Fibroblast of mammary gland (primary cell): Measurements from ENCODE around the gene SMAD1.

Experiments used
- DNase-seq: peaks from one replicate; pipeline ENCODE4 v3.0.0-alpha.2; 2010; ENCODE audit warnings: low read depth
- H3K4me3 ChIP-seq: 2 replicates; pipeline ENCODE4 v1.5.1; 2011; ENCODE audit warnings: low read depth, mild to moderate bottlenecking, low read length, moderate library complexity; ENCODE audit not compliant: control insufficient read depth
- TF ChIP-seq, protein P1 (sequence below): conservative IDR thresholded peaks from 2 replicates; pipeline ENCODE4 v1.5.1; 2011; ENCODE audit warnings: low read depth, low read length, inconsistent platforms; ENCODE audit not compliant: control insufficient read depth, insufficient read depth

Gene SMAD1

DNA sequence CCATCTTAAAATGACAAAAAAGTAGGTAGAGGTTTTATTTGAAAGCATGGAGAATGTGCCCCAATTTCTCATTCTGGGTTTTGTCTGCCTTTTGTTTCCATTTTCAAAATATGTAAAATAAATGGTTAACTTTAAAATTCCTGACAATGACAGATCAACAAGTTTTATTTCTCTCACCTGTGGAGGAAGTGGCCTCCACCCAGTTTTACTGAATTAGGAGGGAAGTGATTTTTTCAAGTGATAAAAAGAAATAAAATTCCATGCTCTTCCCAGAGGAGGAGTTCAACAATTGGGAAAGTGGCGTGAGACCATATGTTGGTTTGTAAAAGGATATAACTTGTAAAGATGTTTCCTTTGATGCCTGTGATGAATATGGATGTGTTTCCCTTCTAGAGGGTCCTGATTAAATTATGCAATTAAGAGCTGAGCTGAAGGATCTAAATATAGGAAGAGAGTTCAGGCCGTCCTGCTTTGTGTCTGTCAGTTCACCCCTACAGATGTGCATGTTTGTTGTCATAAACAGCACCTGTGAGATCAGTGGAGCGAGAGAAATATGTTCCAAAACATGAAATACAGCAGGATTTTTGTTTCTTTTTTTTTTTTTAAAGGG, 19.5 kb downstream of the SMAD1 start:
- TF ChIP-seq, protein P1, sequence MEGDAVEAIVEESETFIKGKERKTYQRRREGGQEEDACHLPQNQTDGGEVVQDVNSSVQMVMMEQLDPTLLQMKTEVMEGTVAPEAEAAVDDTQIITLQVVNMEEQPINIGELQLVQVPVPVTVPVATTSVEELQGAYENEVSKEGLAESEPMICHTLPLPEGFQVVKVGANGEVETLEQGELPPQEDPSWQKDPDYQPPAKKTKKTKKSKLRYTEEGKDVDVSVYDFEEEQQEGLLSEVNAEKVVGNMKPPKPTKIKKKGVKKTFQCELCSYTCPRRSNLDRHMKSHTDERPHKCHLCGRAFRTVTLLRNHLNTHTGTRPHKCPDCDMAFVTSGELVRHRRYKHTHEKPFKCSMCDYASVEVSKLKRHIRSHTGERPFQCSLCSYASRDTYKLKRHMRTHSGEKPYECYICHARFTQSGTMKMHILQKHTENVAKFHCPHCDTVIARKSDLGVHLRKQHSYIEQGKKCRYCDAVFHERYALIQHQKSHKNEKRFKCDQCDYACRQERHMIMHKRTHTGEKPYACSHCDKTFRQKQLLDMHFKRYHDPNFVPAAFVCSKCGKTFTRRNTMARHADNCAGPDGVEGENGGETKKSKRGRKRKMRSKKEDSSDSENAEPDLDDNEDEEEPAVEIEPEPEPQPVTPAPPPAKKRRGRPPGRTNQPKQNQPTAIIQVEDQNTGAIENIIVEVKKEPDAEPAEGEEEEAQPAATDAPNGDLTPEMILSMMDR: no peak
- H3K4me3 ChIP-seq: no peak overlapping the region
- no peak for DNase-seq

DNA sequence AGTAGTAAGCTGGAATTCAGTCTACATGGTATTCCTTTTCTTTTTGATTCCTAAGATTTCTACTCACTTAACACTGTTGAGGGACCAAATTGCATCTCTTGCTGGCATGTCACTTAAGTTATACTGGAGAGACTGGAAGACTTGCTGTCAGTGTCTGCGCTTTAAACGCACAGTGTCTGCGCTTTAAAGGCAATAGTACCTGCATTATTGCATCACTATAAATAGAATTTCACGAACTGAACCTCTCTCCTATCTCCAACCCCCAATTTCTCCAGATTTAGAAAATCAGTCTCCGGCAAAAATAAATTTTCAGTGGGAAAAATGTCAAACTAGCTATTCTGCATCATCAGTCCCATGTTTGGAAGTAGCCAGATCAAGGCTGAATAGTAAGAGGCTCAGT, 21.2 kb downstream of the SMAD1 start:
- no peak for DNase-seq
- no peak overlapping the region for H3K4me3 ChIP-seq
- TF ChIP-seq, protein P1: no peak

DNA sequence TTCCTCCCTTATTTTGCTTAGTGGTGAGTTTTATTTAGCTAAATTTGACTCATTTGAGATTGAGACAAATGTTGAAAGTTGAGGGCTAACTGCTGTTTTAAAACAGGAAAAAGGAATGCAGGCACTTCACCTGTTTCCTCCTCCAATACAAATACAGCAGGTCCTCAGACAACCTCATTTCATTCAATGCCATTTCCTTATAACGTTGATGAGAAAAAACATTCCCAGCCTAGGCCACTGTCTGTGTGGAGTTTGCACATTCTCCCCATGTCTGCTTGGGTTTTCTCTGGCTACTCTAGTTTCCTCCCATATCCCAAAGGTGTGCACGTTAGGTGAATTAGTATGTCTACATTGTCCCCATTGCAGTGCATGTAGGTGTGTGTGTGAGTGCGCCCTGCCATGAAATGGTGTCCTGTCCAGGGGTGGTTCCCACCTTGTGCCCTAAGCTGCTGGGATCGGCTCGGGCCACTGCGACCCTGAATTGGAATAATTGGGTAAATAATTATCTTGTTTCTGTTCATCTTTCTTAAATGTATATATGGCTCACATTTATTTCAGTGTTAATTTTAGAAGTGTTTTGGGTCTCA, 21.9 kb downstream of the SMAD1 start:
- no peak for DNase-seq
- no peak overlapping the region for H3K4me3 ChIP-seq
- TF ChIP-seq, protein P1: no peak

DNA sequence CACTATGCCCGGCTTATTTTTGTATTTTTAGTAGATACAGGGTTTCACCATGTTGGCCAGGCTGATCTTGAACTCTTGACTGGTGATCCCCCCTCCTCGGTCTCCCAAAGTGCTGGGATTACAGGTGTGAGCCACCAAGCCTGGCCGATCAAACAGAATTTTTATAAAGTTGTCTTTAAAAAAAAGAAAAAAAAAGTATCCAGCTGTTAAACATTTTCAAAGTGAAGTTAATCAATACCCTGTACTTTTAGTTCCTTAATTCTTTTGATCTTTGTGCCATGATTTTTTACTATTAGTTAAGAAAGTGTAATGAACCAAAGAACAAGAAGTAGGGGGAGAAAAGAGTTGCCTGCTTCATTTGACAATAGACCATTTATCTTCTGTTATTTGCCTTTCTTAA, 24.3 kb downstream of the SMAD1 start:
- H3K4me3 ChIP-seq: no peak overlapping the region
- TF ChIP-seq, protein P1: no peak
- DNase-seq: no peak

DNA sequence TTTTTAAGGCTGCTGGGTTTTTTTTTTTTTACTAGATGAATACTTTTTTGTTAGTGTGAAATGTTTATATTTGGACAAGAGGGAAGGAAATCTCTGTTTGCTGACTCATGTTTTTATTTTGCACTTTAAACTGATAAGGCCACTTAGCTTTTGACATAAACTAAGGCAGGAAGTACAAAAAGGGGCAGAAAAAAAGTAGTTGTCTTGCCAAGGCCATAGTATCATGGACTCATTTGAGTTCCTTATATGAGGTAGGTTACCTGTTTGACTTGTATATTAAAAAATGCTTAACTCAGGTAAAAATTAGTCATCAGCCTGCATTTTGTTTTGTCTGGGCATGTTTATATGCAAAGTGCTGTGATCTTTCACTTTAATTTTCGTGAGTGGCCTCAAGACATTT, 26.0 kb downstream of the SMAD1 start:
- no peak overlapping the region for H3K4me3 ChIP-seq
- TF ChIP-seq, protein P1: no peak
- DNase-seq: peak; percentile 11

DNA sequence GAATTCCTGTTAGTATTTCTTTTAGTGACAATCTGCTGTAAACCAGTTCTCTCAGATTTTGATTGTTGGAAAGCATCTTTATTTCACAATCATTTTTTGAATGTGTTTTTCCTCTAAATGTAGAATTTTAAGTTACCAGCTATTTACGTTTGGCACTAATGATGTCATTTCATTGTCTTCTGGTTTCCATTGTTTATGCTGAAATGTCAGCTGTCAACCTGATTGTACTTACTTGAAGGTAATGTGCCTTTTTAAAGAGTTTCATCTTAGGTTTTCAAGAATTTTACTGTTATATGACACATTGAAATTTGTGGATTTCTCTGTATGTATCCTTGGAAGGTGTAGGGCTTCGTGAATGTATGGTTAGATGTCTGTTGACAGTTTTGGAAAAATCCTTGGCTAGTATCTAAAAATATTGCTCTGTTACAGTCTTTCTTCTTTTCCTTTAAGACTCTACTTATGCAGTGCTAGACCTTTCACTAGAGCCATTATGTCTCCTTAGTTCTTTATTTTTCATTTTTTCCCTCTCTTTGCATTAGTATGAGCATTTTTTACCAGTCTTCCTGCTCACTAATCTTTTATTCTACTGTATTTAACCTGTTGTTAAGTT, 30.4 kb downstream of the SMAD1 start:
- DNase-seq: peak; percentile 52
- no peak overlapping the region for H3K4me3 ChIP-seq
- TF ChIP-seq, protein P1: no peak
